HCT116 (cell line): Measurements from ENCODE around the gene UBE2D1. TPM values are rescaled to one million over a fixed set of nuclear protein-coding genes. Genes with fewer than 3 reads are reported as not detected.

Experiments
- ATAC-seq: fragments of 200-7000 bp; cut with Tn5 transposase; 2 replicates; pipeline ENCODE4 v1.9.1; 2020; ENCODE audit warnings: mild to moderate bottlenecking, moderate library complexity
- BruUV-seq: library from RNA; stranded (reverse); fragments of 400-500 nt; replicated peaks from 2 replicates; lab custom pipeline; 2021; lab: Mats Ljungman, UMichigan
- CTCF ChIA-PET: fragments of 300-600 bp; sonication (Branson Sonifier 250); formaldehyde crosslinking; loops from one replicate; lab custom pipeline; 2021; ENCODE audit warnings: antibody characterized with exemption; lab: Charles Lee
- POLR2A ChIA-PET: fragments of 300-600, 350-600 bp; sonication (Branson Sonifier 250); formaldehyde crosslinking; loops from one replicate; lab custom pipeline; 2021; ENCODE audit warnings: antibody characterized with exemption; lab: Charles Lee
- RAD21 ChIA-PET, 2 experiments: fragments of 300-600 bp; sonication (Branson Sonifier 250); formaldehyde crosslinking; loops; one replicate each; lab custom pipeline; 2023; ENCODE audit warnings: low total read pairs in 2 of 2; ENCODE audit not compliant: uncharacterized antibody in 2 of 2, unreplicated experiment in 2 of 2, low non-redundant PET in 1 of 2; lab: Charles Lee
- DNase-seq: peaks from one replicate; pipeline ENCODE4 v3.0.0-alpha.2; 2010; ENCODE audit warnings: low read depth, low spot score
- H2AFZ ChIP-seq: fragments of 200-600 bp; shearing (Covaris generic), sonication (generic); 2 replicates; pipeline ENCODE4 v1.6.1; 2017; ENCODE audit warnings: low read depth, mixed run types, mixed read lengths, antibody characterized with exemption, low read length; ENCODE audit not compliant: poor library complexity, severe bottlenecking
- H3K27ac ChIP-seq: 2 replicates; pipeline ENCODE4 v1.5.1; 2012; ENCODE audit warnings: low read depth, low read length
- H3K27me3 ChIP-seq: fragments of 200-600 bp; sonication (generic); 2 replicates; pipeline ENCODE4 v1.6.1; 2016; ENCODE audit warnings: mixed run types, low read length, mixed read lengths; ENCODE audit not compliant: insufficient read depth
- H3K36me3 ChIP-seq, 2 experiments: fragments of 200-500 bp in 1 of 2; fragments of 200-600 bp in 1 of 2; sonication (Bioruptor generic) in 1 of 2; sonication (generic) in 1 of 2; 2 replicates each; pipeline versions ENCODE4 v1.5.1 to v1.6.1; 2014 to 2016; ENCODE audit warnings: low read length in 2 of 2, inconsistent platforms in 1 of 2, mixed read lengths in 1 of 2, mixed run types in 1 of 2; ENCODE audit not compliant: insufficient read depth in 2 of 2, control insufficient read depth in 1 of 2
- H3K4me1 ChIP-seq, 2 experiments: fragments of 200-600 bp in 1 of 2; sonication (generic) in 1 of 2; 2 replicates each; pipeline versions ENCODE4 v1.5.1 to v1.6.1; 2012 to 2017; ENCODE audit warnings: low read length in 2 of 2, inconsistent platforms in 1 of 2, mild to moderate bottlenecking in 1 of 2, mixed read lengths in 1 of 2, mixed run types in 1 of 2, moderate library complexity in 1 of 2; ENCODE audit not compliant: insufficient read depth in 2 of 2, control insufficient read depth in 1 of 2
- H3K4me2 ChIP-seq: fragments of 200-600 bp; sonication (generic); 2 replicates; pipeline ENCODE4 v1.6.1; 2017; ENCODE audit warnings: mixed run types, low read length, mixed read lengths
- H3K4me3 ChIP-seq, 2 experiments: fragments of 200-600 bp in 1 of 2; sonication (generic) in 1 of 2; replicated peaks in 1 of 2; 2 replicates each; pipeline ENCODE4 v1.5.1; 2011 to 2016; ENCODE audit warnings: low read length in 2 of 2, control low read depth in 1 of 2, low read depth in 1 of 2, mild to moderate bottlenecking in 1 of 2, mixed read lengths in 1 of 2, mixed run types in 1 of 2
- H3K79me2 ChIP-seq: fragments of 200-600 bp; sonication (generic); 2 replicates; pipeline ENCODE4 v1.6.1; 2017; ENCODE audit warnings: mild to moderate bottlenecking, mixed run types, low read length, moderate library complexity, mixed read lengths; ENCODE audit not compliant: insufficient read depth
- H3K9ac ChIP-seq: fragments of 200-600 bp; sonication (generic); 2 replicates; pipeline ENCODE4 v1.6.1; 2016; ENCODE audit warnings: low read length, mixed read lengths
- H3K9me2 ChIP-seq: fragments of 200-600 bp; sonication (generic), shearing (Covaris generic); 2 replicates; pipeline ENCODE4 v1.6.1; 2017; ENCODE audit warnings: mixed run types, mild to moderate bottlenecking, moderate library complexity; ENCODE audit not compliant: insufficient read depth
- H3K9me3 ChIP-seq, 2 experiments: fragments of 200-500 bp in 1 of 2; fragments of 200-600 bp in 1 of 2; sonication (Bioruptor generic) in 1 of 2; sonication (generic) in 1 of 2; 2 replicates each; pipeline ENCODE4 v1.6.1; 2014 to 2017; ENCODE audit warnings: low read length in 2 of 2, mixed read lengths in 2 of 2, inconsistent platforms in 1 of 2, low read depth in 1 of 2, mild to moderate bottlenecking in 1 of 2, mixed run types in 1 of 2, moderate library complexity in 1 of 2; ENCODE audit not compliant: control insufficient read depth in 1 of 2, insufficient read depth in 1 of 2
- H4K20me1 ChIP-seq: fragments of 200-600 bp; sonication (generic), shearing (Covaris generic); 2 replicates; pipeline ENCODE4 v1.6.1; 2017; ENCODE audit warnings: mixed run types, mild to moderate bottlenecking, moderate library complexity; ENCODE audit not compliant: insufficient read depth
- ATF3 ChIP-seq: IDR thresholded peaks from 2 replicates; pipeline ENCODE4 v1.6.1; 2012
- EGR1 ChIP-seq: IDR thresholded peaks from 2 replicates; pipeline ENCODE4 v1.6.1; 2012; ENCODE audit warnings: low read depth
- ELF1 ChIP-seq: IDR thresholded peaks from 2 replicates; pipeline ENCODE4 v1.6.1; 2012; ENCODE audit warnings: low read depth, borderline replicate concordance
- FOSL1 ChIP-seq: IDR thresholded peaks from 2 replicates; pipeline ENCODE4 v1.6.1; 2012; ENCODE audit warnings: low read depth
- MAX ChIP-seq: IDR thresholded peaks from 2 replicates; pipeline ENCODE4 v1.6.1; 2012
- POLR2A ChIP-seq: IDR thresholded peaks from 2 replicates; pipeline ENCODE4 v1.7.0; 2011; ENCODE audit warnings: borderline replicate concordance; ENCODE audit not compliant: insufficient read depth, insufficient read length; ENCODE audit errors: extremely low read depth
- POLR2AphosphoS5 ChIP-seq: IDR thresholded peaks from 2 replicates; pipeline ENCODE4 v1.6.1; 2011; ENCODE audit warnings: mild to moderate bottlenecking, low read depth, low read length, moderate library complexity
- RAD21 ChIP-seq: IDR thresholded peaks from 2 replicates; pipeline ENCODE4 v1.6.1; 2012; ENCODE audit warnings: low read depth, mild to moderate bottlenecking
- REST ChIP-seq: IDR thresholded peaks from 2 replicates; pipeline ENCODE4 v1.6.1; 2012; ENCODE audit warnings: low read depth
- SP1 ChIP-seq: IDR thresholded peaks from 2 replicates; pipeline ENCODE4 v1.6.1; 2012; ENCODE audit warnings: low read depth
- TCF7L2 ChIP-seq: IDR thresholded peaks from 2 replicates; pipeline ENCODE4 v1.7.0; 2011; ENCODE audit warnings: borderline replicate concordance, inconsistent platforms; ENCODE audit not compliant: insufficient read depth, insufficient read length; ENCODE audit errors: extremely low read depth
- ZFX ChIP-seq: fragments of 450-650 bp; IDR thresholded peaks from 2 replicates; pipeline ENCODE4 v1.6.1; 2017
- ZNF274 ChIP-seq: fragments of 200-500 bp; sonication (Bioruptor generic); IDR thresholded peaks from 2 replicates; pipeline ENCODE4 v1.6.1; 2014; ENCODE audit warnings: mild to moderate bottlenecking, low read depth, low read length, inconsistent platforms
- intact Hi-C: fragments of 100-400 bp; cut with micrococcal nuclease; formaldehyde crosslinking; loops from 2 replicates; pipeline ENCODE4 v1.10.0; 2022
- total RNA-seq: library from RNA; stranded (reverse); gene quantifications from one replicate; pipeline ENCODE4 v1.2.1, GENCODE V29; 2021; ENCODE audit not compliant: unreplicated experiment
- TF ChIP-seq, protein P1 (sequence below), 3 experiments: fragments of 200-600 bp in 1 of 3; sonication (generic) in 1 of 3; IDR thresholded peaks in 2 of 3; conservative IDR thresholded peaks in 1 of 3; 2 replicates each; pipeline ENCODE4 v1.5.1; 2012 to 2017; ENCODE audit warnings: low read depth in 2 of 3, low read length in 2 of 3, antibody characterized with exemption in 1 of 3, borderline replicate concordance in 1 of 3, control low read depth in 1 of 3, mild to moderate bottlenecking in 1 of 3, mixed read lengths in 1 of 3, mixed run types in 1 of 3, moderate library complexity in 1 of 3; ENCODE audit not compliant: insufficient read depth in 1 of 3

Gene UBE2D1
- total RNA-seq, 1 experiment from 2014 or later: 15.5 TPM

DNA sequence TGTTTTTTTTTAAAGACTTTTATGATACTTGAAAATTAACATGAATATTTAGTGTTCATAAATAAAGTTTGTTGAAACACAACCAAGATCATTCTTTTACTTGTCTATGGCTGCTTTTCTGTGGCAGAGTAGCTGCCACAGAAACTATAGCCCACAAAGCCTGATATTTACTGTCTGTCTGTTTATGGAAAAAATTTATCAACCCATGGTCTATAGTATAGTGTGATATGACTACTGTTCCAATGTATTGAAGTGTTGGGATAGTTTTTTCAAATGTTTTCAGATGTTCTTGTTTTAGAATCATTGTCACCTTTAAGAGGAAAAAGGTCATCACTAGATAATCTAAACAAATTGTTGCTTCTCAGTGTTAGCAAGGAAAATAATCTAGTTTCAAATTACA is 61.3 kb downstream of the UBE2D1 start:
- intact Hi-C loops: no loop called here
- ChIA-PET CTCF (no interaction called here), RAD21 (no interaction called here), POLR2A (no interaction called here)
- DNase-seq (no peak), ATAC-seq (no peak)
- Histone ChIP-seq H3K9me3 (no peaks in the 10 kb centered on the region), H2AFZ (no peak overlapping the region), H3K27me3 (no peaks in the 10 kb centered on the region), H3K27ac (no peak overlapping the region), H3K4me1 (no peaks in the 10 kb centered on the region), H3K36me3 (peaks cover 27 to 47% of the 10 kb centered on the region in 2 experiments), H3K9me2 (no peaks in the 10 kb centered on the region), H3K4me3 (no peak overlapping the region), H3K79me2 (peaks cover 20% of the 10 kb centered on the region), H3K4me2 (no peak overlapping the region), H4K20me1 (peaks cover 4% of the 10 kb centered on the region; the same call in 1 of the 2 replicates), H3K9ac (no peak overlapping the region)
- no TSS peak for BruUV-seq
- TF ChIP-seq POLR2A (no peak), RAD21 (no peak), ZNF274 (no peak), MAX (no peak), SP1 (no peak), TCF7L2 (no peak), ELF1 (no peak), FOSL1 (no peak)
- TF ChIP-seq, protein P1, sequence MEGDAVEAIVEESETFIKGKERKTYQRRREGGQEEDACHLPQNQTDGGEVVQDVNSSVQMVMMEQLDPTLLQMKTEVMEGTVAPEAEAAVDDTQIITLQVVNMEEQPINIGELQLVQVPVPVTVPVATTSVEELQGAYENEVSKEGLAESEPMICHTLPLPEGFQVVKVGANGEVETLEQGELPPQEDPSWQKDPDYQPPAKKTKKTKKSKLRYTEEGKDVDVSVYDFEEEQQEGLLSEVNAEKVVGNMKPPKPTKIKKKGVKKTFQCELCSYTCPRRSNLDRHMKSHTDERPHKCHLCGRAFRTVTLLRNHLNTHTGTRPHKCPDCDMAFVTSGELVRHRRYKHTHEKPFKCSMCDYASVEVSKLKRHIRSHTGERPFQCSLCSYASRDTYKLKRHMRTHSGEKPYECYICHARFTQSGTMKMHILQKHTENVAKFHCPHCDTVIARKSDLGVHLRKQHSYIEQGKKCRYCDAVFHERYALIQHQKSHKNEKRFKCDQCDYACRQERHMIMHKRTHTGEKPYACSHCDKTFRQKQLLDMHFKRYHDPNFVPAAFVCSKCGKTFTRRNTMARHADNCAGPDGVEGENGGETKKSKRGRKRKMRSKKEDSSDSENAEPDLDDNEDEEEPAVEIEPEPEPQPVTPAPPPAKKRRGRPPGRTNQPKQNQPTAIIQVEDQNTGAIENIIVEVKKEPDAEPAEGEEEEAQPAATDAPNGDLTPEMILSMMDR (IDR thresholded peaks at IDR 0.05 in 2 of 3, conservative IDR thresholded peaks at IDR 0.05 in 1 of 3; ENCODE audit: borderline replicate concordance in 1 of 3, insufficient read depth in 1 of 3, low read depth in 2 of 3, low read length in 2 of 3): no peak

DNA sequence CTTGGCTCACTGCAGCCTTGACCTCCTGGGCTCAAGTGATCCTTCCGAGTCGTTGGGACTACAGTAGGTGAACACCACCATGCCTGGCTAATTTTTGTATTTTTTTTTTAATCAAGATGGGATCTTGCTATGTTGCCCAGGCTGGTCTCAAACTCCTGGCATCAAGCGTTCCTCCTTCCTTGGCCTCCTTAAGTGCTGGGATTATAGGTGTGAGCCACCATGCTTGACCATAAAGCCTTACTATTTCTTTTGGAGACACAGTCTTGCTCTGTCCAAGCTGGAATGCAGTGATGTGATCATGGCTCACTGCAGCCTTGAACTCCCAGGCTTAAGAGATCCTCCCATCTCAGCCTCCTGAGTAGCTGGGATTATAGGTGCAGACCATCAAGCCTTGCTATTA is 63.0 kb downstream of the UBE2D1 start:
- Histone ChIP-seq H3K79me2 (peaks cover 3% of the 10 kb centered on the region; the same call in 1 of the 2 replicates), H3K4me2 (no peak overlapping the region), H3K9me2 (no peaks in the 10 kb centered on the region), H3K9ac (no peak overlapping the region), H4K20me1 (0 out of 2 replicates have a peak, but pooled peaks cover 4% of the 10 kb centered on the region), H3K36me3 (peaks cover 24 to 38% of the 10 kb centered on the region in 2 experiments), H3K4me3 (no peak overlapping the region), H3K4me1 (no peaks in the 10 kb centered on the region), H3K27me3 (no peaks in the 10 kb centered on the region)
- ATAC-seq: no peak
- intact Hi-C loops: no loop called here
- ChIA-PET CTCF (no interaction called here), RAD21 (no interaction called here)
- TF ChIP-seq EGR1: no peak
- no peak for TF ChIP-seq ATF3
- TF ChIP-seq ZFX: no peak
- TF ChIP-seq REST: no peak
- no peak for TF ChIP-seq POLR2AphosphoS5
- no peak for TF ChIP-seq SP1
- TF ChIP-seq MAX: no peak
- TF ChIP-seq, all 23 proteins: peak for 0
- H2AFZ ChIP-seq: no peak overlapping the region
- no peaks in the 10 kb centered on the region for H3K9me3 ChIP-seq
- H3K27ac ChIP-seq: no peak overlapping the region
- no TSS peak for BruUV-seq
- POLR2A ChIA-PET: no interaction called here
- no peak for DNase-seq
